ENCODE measurements around the gene ATP2C1. TPM values are rescaled to one million over a fixed set of nuclear protein-coding genes. Genes with fewer than 3 reads are reported as not detected.

The ATP2C1 gene
- total RNA-seq, 1 donor from 2014 or later, result 57.1 TPM

- intact Hi-C loops (cut with micrococcal nuclease), result no loop called here
- H3K36me3 ChIP-seq, result peaks cover 75% of the 10 kb centered on the region
Measured at GRCh38 chr3:131008326-131008725, 114.4 kb downstream of the ATP2C1 start.

GRCh38 chr3:131009698-131010097 is 115.8 kb downstream of the ATP2C1 start:
- intact Hi-C loops (cut with micrococcal nuclease), result no loop called here
- no peak for TF ChIP-seq CTCF (IDR thresholded peaks at IDR 0.05; ENCODE audit: borderline replicate concordance)
- Histone ChIP-seq H3K27ac (replicated peaks) (no peak overlapping the region), H3K36me3 (peaks cover 79% of the 10 kb centered on the region), H3K4me3 (no peak overlapping the region), H3K27me3 (ENCODE audit: low read depth) (no peaks in the 10 kb centered on the region), H3K4me1 (peaks cover 8% of the 10 kb centered on the region), H3K9me3 (replicated peaks) (no peaks in the 10 kb centered on the region)
- DNase-seq, result no peak

More at GRCh38 chr3:131008326-131008725, 114.4 kb downstream of the ATP2C1 start:
- no peak overlapping the region for H3K27ac ChIP-seq (replicated peaks)
- no peak for TF ChIP-seq CTCF (IDR thresholded peaks at IDR 0.05; ENCODE audit: borderline replicate concordance)
- no peak for DNase-seq
- no peaks in the 10 kb centered on the region for H3K9me3 ChIP-seq (replicated peaks)
- peaks cover 7% of the 10 kb centered on the region for H3K4me1 ChIP-seq
- no peaks in the 10 kb centered on the region for H3K27me3 ChIP-seq (ENCODE audit: low read depth)
- no peak overlapping the region for H3K4me3 ChIP-seq

- intact Hi-C loops (cut with micrococcal nuclease), result no loop called here
- no peak for DNase-seq
- no peak for TF ChIP-seq CTCF (IDR thresholded peaks at IDR 0.05; ENCODE audit: borderline replicate concordance)
- no peaks in the 10 kb centered on the region for H3K9me3 ChIP-seq (replicated peaks)
- H3K36me3 ChIP-seq, result peaks cover 54% of the 10 kb centered on the region
- peaks cover 40% of the 10 kb centered on the region for H3K4me1 ChIP-seq
- no peak overlapping the region for H3K4me3 ChIP-seq
- H3K27me3 ChIP-seq (ENCODE audit: low read depth), result no peaks in the 10 kb centered on the region
- H3K27ac ChIP-seq (replicated peaks), result no peak overlapping the region
Measured at GRCh38 chr3:131018970-131019369, 125.1 kb downstream of the ATP2C1 start.

GRCh38 chr3:131020122-131020693 is 126.3 kb downstream of the ATP2C1 start:
- intact Hi-C loops (cut with micrococcal nuclease), result no loop called here
- no peak overlapping the region for H3K27ac ChIP-seq (replicated peaks)
- no peak overlapping the region for H3K4me3 ChIP-seq
- no peaks in the 10 kb centered on the region for H3K27me3 ChIP-seq (ENCODE audit: low read depth)
- H3K36me3 ChIP-seq, result peaks cover 51% of the 10 kb centered on the region
- TF ChIP-seq CTCF (IDR thresholded peaks at IDR 0.05; ENCODE audit: borderline replicate concordance), result no peak
- no peaks in the 10 kb centered on the region for H3K9me3 ChIP-seq (replicated peaks)
- H3K4me1 ChIP-seq, result peaks cover 51% of the 10 kb centered on the region
- DNase-seq, result no peak

- Histone ChIP-seq H3K36me3 (peaks cover 15% of the 10 kb centered on the region), H3K9me3 (replicated peaks) (no peaks in the 10 kb centered on the region), H3K4me1 (peaks cover 66% of the 10 kb centered on the region), H3K27ac (replicated peaks) (no peak overlapping the region), H3K4me3 (peak overlapping the region; percentile 89), H3K27me3 (ENCODE audit: low read depth) (no peaks in the 10 kb centered on the region)
- no peak for DNase-seq
- no peak for TF ChIP-seq CTCF (IDR thresholded peaks at IDR 0.05; ENCODE audit: borderline replicate concordance)
- intact Hi-C loops (cut with micrococcal nuclease), result no loop called here
Measured at GRCh38 chr3:131025539-131025938, 131.7 kb downstream of the ATP2C1 start.

Measured in left ventricle myocardium inferior (tissue), 1 donor.